ENCODE results near the gene SLC35E2B. TPM values are rescaled to one million over a fixed set of nuclear protein-coding genes. Genes with fewer than 3 reads are reported as not detected.
A peak's percentile ranks its signal among the peaks of the same experiment; 100 is the strongest.

SLC35E2B gene
- polyA plus RNA-seq, 2 of the 4 experiments (the other 2 are of a cell fraction), result 10.8 to 13.6 TPM

- CTCF ChIA-PET, result no interaction called here
- no peak for FAIRE-seq
- TF ChIP-seq HOXB13 (CRISPR knock-in tag; IDR thresholded peaks at IDR 0.05; ENCODE audit: low read depth) (no peak), RFX5 (IDR thresholded peaks at IDR 0.05) (no peak), ZC3H11A (IDR thresholded peaks at IDR 0.05) (no peak), EHMT2 (IDR thresholded peaks at IDR 0.05; ENCODE audit: low read depth) (no peak), SREBF2 (IDR thresholded peaks at IDR 0.05) (no peak), CHD2 (IDR thresholded peaks at IDR 0.05; ENCODE audit: low read length, partially characterized antibody) (no peak), HEYL (CRISPR knock-in tag; IDR thresholded peaks at IDR 0.05) (no peak), HOXB5 (CRISPR knock-in tag; IDR thresholded peaks at IDR 0.05) (no peak), HES2 (IDR thresholded peaks at IDR 0.05) (no peak), MAX (IDR thresholded peaks at IDR 0.05) (no peak), BCL3 (IDR thresholded peaks at IDR 0.05) (no peak), RNF2 (IDR thresholded peaks at IDR 0.05; ENCODE audit: borderline replicate concordance, low read depth) (no peak), RARB (CRISPR knock-in tag; IDR thresholded peaks at IDR 0.05) (no peak), POLR2AphosphoS2 (conservative IDR thresholded peaks at IDR 0.05; ENCODE audit: low read length) (no peak), HMGXB4 (CRISPR knock-in tag; IDR thresholded peaks at IDR 0.05; ENCODE audit: borderline replicate concordance) (no peak), EP300 (IDR thresholded peaks at IDR 0.05) (no peak), ATOH8 (CRISPR knock-in tag; IDR thresholded peaks at IDR 0.05; ENCODE audit: low read depth) (no peak), CBX8 (IDR thresholded peaks at IDR 0.05) (no peak), CHD4 (IDR thresholded peaks at IDR 0.05; ENCODE audit: borderline replicate concordance) (no peak)
Measured at GRCh38 chr1:1684031-1684681, 8.4 kb downstream of the SLC35E2B start.

GRCh38 chr1:1683104-1683905 is 9.3 kb downstream of the SLC35E2B start:
- Histone ChIP-seq H3K4me2 (no peak overlapping the region), H3K4me3 (no peak overlapping the region), H3K9me3 (no peaks in the 10 kb centered on the region), H3K4me1 (peaks cover 22% of the 10 kb centered on the region), H3K27ac (peak overlapping the region in 1 of 2 experiments; percentile 53; a peak in 2 of 6 replicates)
- DNase-seq (ENCODE audit: low read depth in 1 of 2, low spot score in 1 of 2) (no peak), ATAC-seq (no peak), FAIRE-seq (no peak)
- TF ChIP-seq POLR2A (IDR thresholded peaks at IDR 0.05; ENCODE audit: low read length) (no peak), TP53 (CRISPR knock-in tag; IDR thresholded peaks at IDR 0.05) (no peak)
- POLR2A ChIA-PET, result no interaction called here
- CTCF ChIA-PET, result no interaction called here
- WGBS (ENCODE audit: missing lambda C conversion rate), result 86% methylated on average over 22 of the region's 26 CpGs

More at GRCh38 chr1:1684031-1684681, 8.4 kb downstream of the SLC35E2B start:
- peak overlapping the region in 1 of 2 experiments; percentile 53; a peak in 2 of 6 replicates for H3K27ac ChIP-seq
- 92% methylated on average over 19 of the region's 28 CpGs for WGBS (ENCODE audit: missing lambda C conversion rate)
- POLR2A ChIA-PET, result no interaction called here
- ATAC-seq, result no peak
- no peak overlapping the region for H3K4me2 ChIP-seq
- no peak for DNase-seq (ENCODE audit: low read depth in 1 of 2, low spot score in 1 of 2)
- H3K9me3 ChIP-seq, result no peaks in the 10 kb centered on the region
- no peak overlapping the region for H3K4me3 ChIP-seq
- peaks cover 19% of the 10 kb centered on the region for H3K4me1 ChIP-seq

Data from A549 (cell line).